Measurements from ENCODE around the gene ZNF524.

ZNF524 gene

GRCh38 chr19:55602104-55603001, 2.3 kb downstream of the ZNF524 start:
- no peak for DNase-seq (ENCODE audit: low read depth in 3 of 3)

GRCh38 chr19:55603115-55603514, 3.0 kb downstream of the ZNF524 start:
- DNase-seq (ENCODE audit: low read depth in 3 of 3) = no peak

GRCh38 chr19:55603581-55604292, 3.6 kb downstream of the ZNF524 start:
- DNase-seq (ENCODE audit: low read depth in 3 of 3) = no peak

- peak; percentile 98 to 99 (median 99) for DNase-seq (ENCODE audit: low read depth in 3 of 3)
Observed at GRCh38 chr19:55605207-55605636, 5.1 kb downstream of the ZNF524 start.

GRCh38 chr19:55605637-55606470, 5.8 kb downstream of the ZNF524 start, which contains the start of gene ZNF865:
Gene ZNF865, plus strand, starts transcription at chr19:55605647. Its CDS starts 7,972 bp downstream, at chr19:55613619.
- peak; percentile 50 to 70 (median 54) for DNase-seq (ENCODE audit: low read depth in 3 of 3)

GRCh38 chr19:55606471-55606787, 6.3 kb downstream of the ZNF524 start:
- no peak for DNase-seq (ENCODE audit: low read depth in 3 of 3)

GRCh38 chr19:55606817-55607216, 6.7 kb downstream of the ZNF524 start:
- no peak for DNase-seq (ENCODE audit: low read depth in 3 of 3)

GRCh38 chr19:55609326-55609725, 9.2 kb downstream of the ZNF524 start:
- DNase-seq (ENCODE audit: low read depth in 3 of 3) = no peak

GRCh38 chr19:55611300-55611982, 11.4 kb downstream of the ZNF524 start:
- DNase-seq (ENCODE audit: low read depth in 3 of 3) = no peak

- no peak for DNase-seq (ENCODE audit: low read depth in 3 of 3)
Observed at GRCh38 chr19:55611983-55612645, 12.0 kb downstream of the ZNF524 start.

- DNase-seq (ENCODE audit: low read depth in 3 of 3) = no peak
Observed at GRCh38 chr19:55613396-55613795, 13.3 kb downstream of the ZNF524 start.

- DNase-seq (ENCODE audit: low read depth in 3 of 3) = no peak
Observed at GRCh38 chr19:55613930-55614710, 14.0 kb downstream of the ZNF524 start.

- DNase-seq (ENCODE audit: low read depth in 3 of 3) = no peak
Observed at GRCh38 chr19:55614711-55615542, 14.8 kb downstream of the ZNF524 start.

GRCh38 chr19:55615543-55616394, 15.7 kb downstream of the ZNF524 start:
- DNase-seq (ENCODE audit: low read depth in 3 of 3) = no peak

GRCh38 chr19:55616395-55616875, 16.3 kb downstream of the ZNF524 start:
- no peak for DNase-seq (ENCODE audit: low read depth in 3 of 3)

- no peak for DNase-seq (ENCODE audit: low read depth in 3 of 3)
Observed at GRCh38 chr19:55617426-55617825, 17.3 kb downstream of the ZNF524 start.

- no peak for DNase-seq (ENCODE audit: low read depth in 3 of 3)
Observed at GRCh38 chr19:55618426-55618825, 18.3 kb downstream of the ZNF524 start.

- DNase-seq (ENCODE audit: low read depth in 3 of 3) = no peak
Observed at GRCh38 chr19:55619286-55619685, 19.2 kb downstream of the ZNF524 start.
